ENCODE results near the gene SNX6. TPM values are rescaled to one million over a fixed set of nuclear protein-coding genes. Genes with fewer than 3 reads are reported as not detected.
"Not testable (repeated sequence)": the region's sequence is repeated elsewhere in the genome, so short reads cannot be mapped to it uniquely, and the experiment has no call there.

Gene SNX6
- total RNA-seq, 1 experiment from 2014 or later = 64.2 TPM

DNA sequence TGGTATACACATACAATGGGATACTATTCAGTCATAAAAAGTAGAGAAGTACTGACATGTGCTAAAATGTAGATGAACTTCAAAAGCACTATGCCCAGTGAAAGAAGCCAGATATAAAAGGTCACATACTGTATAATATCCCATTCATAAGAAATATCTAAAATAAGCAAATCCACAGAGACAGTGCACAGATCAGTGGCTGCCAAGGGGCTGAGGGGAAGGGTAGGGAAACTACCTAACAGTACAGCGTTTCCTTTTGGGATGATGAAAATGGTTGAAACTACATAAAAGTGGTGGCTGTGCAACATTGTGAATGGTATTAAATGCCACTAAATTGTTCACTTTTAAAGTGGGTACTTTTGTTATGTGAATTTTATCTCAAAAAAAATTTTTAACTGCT, 102.4 kb downstream of the SNX6 start:
- CTCF ChIA-PET = no interaction called here
- no peaks in the 10 kb centered on the region for H3K9me3 ChIP-seq (ENCODE audit: low read depth, low read length, poor library complexity, severe bottlenecking)
- H3K27me3 ChIP-seq (replicated peaks; ENCODE audit: insufficient read depth, low read depth, low read length, poor library complexity) = no peaks in the 10 kb centered on the region
- DNase-seq (ENCODE audit: low spot score) = no peak
- no peak overlapping the region for H3K4me3 ChIP-seq (ENCODE audit: low read depth, low read length, poor library complexity, severe bottlenecking)
- H3K4me1 ChIP-seq (ENCODE audit: insufficient read depth, low read length, poor library complexity, severe bottlenecking) = no peaks in the 10 kb centered on the region
- peaks cover 65% of the 10 kb centered on the region for H3K36me3 ChIP-seq (ENCODE audit: insufficient read depth, low read length, poor library complexity, severe bottlenecking)
- intact Hi-C loops (cut with micrococcal nuclease; ENCODE audit: unreplicated experiment) = no loop called here
- POLR2A ChIA-PET (ENCODE audit: low non-redundant PET) = no interaction called here
- no TSS peak for BruUV-seq (replicated peaks)
- no peak overlapping the region for H3K27ac ChIP-seq (ENCODE audit: low read depth, low read length, poor library complexity, severe bottlenecking)
- TF ChIP-seq EZH2 (IDR thresholded peaks at IDR 0.05; ENCODE audit: borderline replicate concordance, low read depth, low read length, poor library complexity, severe bottlenecking) = no peak
- TF ChIP-seq, protein P1, sequence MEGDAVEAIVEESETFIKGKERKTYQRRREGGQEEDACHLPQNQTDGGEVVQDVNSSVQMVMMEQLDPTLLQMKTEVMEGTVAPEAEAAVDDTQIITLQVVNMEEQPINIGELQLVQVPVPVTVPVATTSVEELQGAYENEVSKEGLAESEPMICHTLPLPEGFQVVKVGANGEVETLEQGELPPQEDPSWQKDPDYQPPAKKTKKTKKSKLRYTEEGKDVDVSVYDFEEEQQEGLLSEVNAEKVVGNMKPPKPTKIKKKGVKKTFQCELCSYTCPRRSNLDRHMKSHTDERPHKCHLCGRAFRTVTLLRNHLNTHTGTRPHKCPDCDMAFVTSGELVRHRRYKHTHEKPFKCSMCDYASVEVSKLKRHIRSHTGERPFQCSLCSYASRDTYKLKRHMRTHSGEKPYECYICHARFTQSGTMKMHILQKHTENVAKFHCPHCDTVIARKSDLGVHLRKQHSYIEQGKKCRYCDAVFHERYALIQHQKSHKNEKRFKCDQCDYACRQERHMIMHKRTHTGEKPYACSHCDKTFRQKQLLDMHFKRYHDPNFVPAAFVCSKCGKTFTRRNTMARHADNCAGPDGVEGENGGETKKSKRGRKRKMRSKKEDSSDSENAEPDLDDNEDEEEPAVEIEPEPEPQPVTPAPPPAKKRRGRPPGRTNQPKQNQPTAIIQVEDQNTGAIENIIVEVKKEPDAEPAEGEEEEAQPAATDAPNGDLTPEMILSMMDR (conservative IDR thresholded peaks at IDR 0.05; ENCODE audit: low read depth, low read length) = no peak

GRCh38 chr14:34524216-34524615, 105.7 kb downstream of the SNX6 start:
- CTCF ChIA-PET; H3K27me3 ChIP-seq (replicated peaks; ENCODE audit: insufficient read depth, low read depth, low read length, poor library complexity); H3K4me1 ChIP-seq (ENCODE audit: insufficient read depth, low read length, poor library complexity, severe bottlenecking); POLR2A ChIA-PET (ENCODE audit: low non-redundant PET); H3K27ac ChIP-seq (ENCODE audit: low read depth, low read length, poor library complexity, severe bottlenecking); H3K4me3 ChIP-seq (ENCODE audit: low read depth, low read length, poor library complexity, severe bottlenecking); DNase-seq (ENCODE audit: low spot score); BruUV-seq (replicated peaks); H3K9me3 ChIP-seq (ENCODE audit: low read depth, low read length, poor library complexity, severe bottlenecking); intact Hi-C loops (cut with micrococcal nuclease; ENCODE audit: unreplicated experiment): not testable (repeated sequence)
- peaks cover 63% of the 10 kb centered on the region for H3K36me3 ChIP-seq (ENCODE audit: insufficient read depth, low read length, poor library complexity, severe bottlenecking)

DNA sequence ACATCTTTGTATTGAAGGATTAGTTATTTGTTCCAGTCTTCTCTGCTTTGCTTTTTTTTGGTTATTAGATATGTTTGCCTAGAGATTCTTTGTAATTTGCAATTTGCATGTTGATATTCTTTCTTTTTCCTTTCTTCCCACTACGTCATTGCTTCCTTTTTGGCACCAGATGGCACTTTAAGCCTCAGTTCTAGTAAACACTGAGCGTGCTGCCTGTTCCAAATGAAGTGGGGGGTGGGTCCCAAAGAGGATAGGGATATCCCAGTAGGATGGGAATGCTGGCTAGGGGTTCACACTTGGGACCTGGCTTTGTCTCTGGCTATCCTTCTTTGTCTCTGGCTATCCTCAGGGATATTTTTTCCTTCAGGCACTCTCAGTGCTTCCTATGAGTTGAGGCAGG, 107.5 kb downstream of the SNX6 start:
- ChIA-PET POLR2A (ENCODE audit: low non-redundant PET) (no interaction called here), CTCF (no interaction called here)
- no peaks in the 10 kb centered on the region for H3K27me3 ChIP-seq (replicated peaks; ENCODE audit: insufficient read depth, low read depth, low read length, poor library complexity)
- no peak overlapping the region for H3K27ac ChIP-seq (ENCODE audit: low read depth, low read length, poor library complexity, severe bottlenecking)
- intact Hi-C loops (cut with micrococcal nuclease; ENCODE audit: unreplicated experiment) = no loop called here
- no TSS peak for BruUV-seq (replicated peaks)
- H3K36me3 ChIP-seq (ENCODE audit: insufficient read depth, low read length, poor library complexity, severe bottlenecking) = peaks cover 51% of the 10 kb centered on the region
- no peak for TF ChIP-seq EZH2 (IDR thresholded peaks at IDR 0.05; ENCODE audit: borderline replicate concordance, low read depth, low read length, poor library complexity, severe bottlenecking)
- TF ChIP-seq, protein P1 (conservative IDR thresholded peaks at IDR 0.05; ENCODE audit: low read depth, low read length) = no peak
- no peaks in the 10 kb centered on the region for H3K4me1 ChIP-seq (ENCODE audit: insufficient read depth, low read length, poor library complexity, severe bottlenecking)
- DNase-seq (ENCODE audit: low spot score) = no peak
- H3K4me3 ChIP-seq (ENCODE audit: low read depth, low read length, poor library complexity, severe bottlenecking) = no peak overlapping the region
- H3K9me3 ChIP-seq (ENCODE audit: low read depth, low read length, poor library complexity, severe bottlenecking) = no peaks in the 10 kb centered on the region

DNA sequence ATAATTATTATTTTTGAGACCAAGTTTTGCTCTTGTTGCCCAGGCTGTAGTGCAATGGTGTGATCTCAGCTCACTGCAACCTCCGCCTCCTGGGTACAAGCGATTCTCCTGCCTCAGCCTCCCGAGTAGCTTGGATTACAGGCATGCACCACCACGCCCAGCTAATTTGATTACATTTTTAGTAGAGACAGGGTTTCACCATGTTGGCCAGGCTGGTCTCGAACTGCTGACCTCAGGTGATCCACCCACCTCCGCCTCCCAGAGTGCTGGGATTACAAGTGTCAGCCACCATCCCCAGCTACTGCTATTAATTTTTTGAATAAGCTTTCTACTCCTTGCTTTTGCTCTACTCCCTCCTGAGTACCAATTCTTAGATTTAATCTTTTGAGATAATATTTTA, 108.9 kb downstream of the SNX6 start:
- H3K4me1 ChIP-seq (ENCODE audit: insufficient read depth, low read length, poor library complexity, severe bottlenecking); H3K9me3 ChIP-seq (ENCODE audit: low read depth, low read length, poor library complexity, severe bottlenecking); H3K4me3 ChIP-seq (ENCODE audit: low read depth, low read length, poor library complexity, severe bottlenecking); BruUV-seq (replicated peaks); H3K27ac ChIP-seq (ENCODE audit: low read depth, low read length, poor library complexity, severe bottlenecking); H3K27me3 ChIP-seq (replicated peaks; ENCODE audit: insufficient read depth, low read depth, low read length, poor library complexity); intact Hi-C loops (cut with micrococcal nuclease; ENCODE audit: unreplicated experiment); DNase-seq (ENCODE audit: low spot score); CTCF ChIA-PET: not testable (repeated sequence)
- POLR2A ChIA-PET (ENCODE audit: low non-redundant PET) = interaction anchor here (0.6 kb wide), 1 partner anchor 15 kb away, joined by 9 read pairs; no protein-coding TSS in a partner anchor
- H3K36me3 ChIP-seq (ENCODE audit: insufficient read depth, low read length, poor library complexity, severe bottlenecking) = peaks cover 46% of the 10 kb centered on the region

- H3K4me1 ChIP-seq (ENCODE audit: insufficient read depth, low read length, poor library complexity, severe bottlenecking); H3K4me3 ChIP-seq (ENCODE audit: low read depth, low read length, poor library complexity, severe bottlenecking); intact Hi-C loops (cut with micrococcal nuclease; ENCODE audit: unreplicated experiment); H3K27ac ChIP-seq (ENCODE audit: low read depth, low read length, poor library complexity, severe bottlenecking); DNase-seq (ENCODE audit: low spot score); BruUV-seq (replicated peaks); CTCF ChIA-PET; H3K9me3 ChIP-seq (ENCODE audit: low read depth, low read length, poor library complexity, severe bottlenecking); H3K27me3 ChIP-seq (replicated peaks; ENCODE audit: insufficient read depth, low read depth, low read length, poor library complexity): not testable (repeated sequence)
- POLR2A ChIA-PET (ENCODE audit: low non-redundant PET) = interaction anchor here (0.6 kb wide), 1 partner anchor 16 kb away, joined by 9 read pairs; no protein-coding TSS in a partner anchor
- peaks cover 44% of the 10 kb centered on the region for H3K36me3 ChIP-seq (ENCODE audit: insufficient read depth, low read length, poor library complexity, severe bottlenecking)
These were observed 109.5 kb downstream of the SNX6 start for GRCh38 chr14:34520304-34520970.
